ENCODE data around the gene KIF19. TPM values are rescaled to one million over a fixed set of nuclear protein-coding genes. Genes with fewer than 3 reads are reported as not detected.

The KIF19 gene
- total RNA-seq, 2 experiments from 2014 or later: 0.81 to 1.1 TPM

DNA sequence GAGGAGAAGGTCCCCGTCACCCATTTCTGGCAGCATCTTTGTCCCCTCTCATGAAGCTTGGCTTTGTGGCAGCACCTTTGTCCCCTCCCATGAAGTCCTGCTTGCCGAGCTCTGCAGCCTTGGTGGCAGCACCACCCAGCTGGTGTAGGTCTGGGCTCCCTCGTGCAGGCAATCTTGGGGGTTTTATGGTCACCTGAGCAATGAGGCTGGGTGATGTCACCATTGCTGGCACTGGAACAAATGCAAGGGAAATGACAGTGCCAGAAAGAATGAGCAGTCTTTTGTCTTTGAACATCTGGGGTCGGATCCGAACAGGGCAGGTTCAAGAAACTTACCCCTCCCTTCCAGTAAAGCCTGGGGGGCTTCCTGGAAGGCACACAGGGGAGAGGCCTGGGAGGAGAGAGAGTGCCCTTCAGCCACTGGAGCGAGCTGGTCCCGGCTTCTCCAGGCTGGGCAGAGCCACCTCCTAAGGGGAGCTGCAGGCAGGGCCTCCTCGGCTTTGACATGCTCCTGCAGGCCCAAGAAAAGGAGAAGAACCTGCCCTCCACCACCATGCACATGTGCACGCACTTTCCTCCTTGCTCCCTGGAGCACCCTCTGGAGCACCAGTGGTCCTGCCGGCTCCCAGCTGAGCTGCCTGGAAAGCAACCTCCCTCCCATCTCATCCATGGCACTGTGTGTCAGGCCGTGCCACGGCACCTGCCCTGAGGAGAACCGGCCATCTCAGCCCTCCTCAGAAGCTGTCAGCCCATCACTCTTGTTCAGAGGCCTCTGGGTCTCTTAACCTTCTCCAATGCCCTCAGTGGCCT is 19.6 kb downstream of the KIF19 start:
- H3K27ac Mint-ChIP-seq: no peak overlapping the region
- POLR2A ChIA-PET: no interaction called here

DNA sequence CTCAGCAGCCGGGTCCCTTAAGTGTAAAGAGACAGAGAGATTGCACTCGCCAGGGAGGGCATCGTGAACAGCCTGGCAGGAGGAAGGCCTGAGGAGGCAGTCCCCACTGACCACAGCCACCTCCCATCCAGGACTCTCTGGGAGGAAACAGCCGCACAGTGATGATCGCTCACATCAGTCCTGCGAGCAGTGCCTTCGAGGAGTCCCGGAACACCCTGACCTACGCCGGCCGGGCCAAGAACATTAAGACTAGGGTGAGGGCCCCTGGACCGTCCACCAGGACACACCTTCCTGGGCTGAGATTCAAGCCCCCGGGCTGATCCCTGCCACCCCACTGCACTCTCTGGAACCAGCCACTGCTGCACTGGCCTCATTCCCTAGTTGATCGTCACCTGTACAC is 21.6 kb downstream of the KIF19 start:
- no peaks in the 10 kb centered on the region for H3K9me3 Mint-ChIP-seq
- H3K27ac Mint-ChIP-seq: no peak overlapping the region
- ChIA-PET CTCF (no interaction called here), POLR2A (no interaction called here)
- DNase-seq (no peak), ATAC-seq (ENCODE audit: poor library complexity) (no peak)
- Histone ChIP-seq H3K9me3 (ENCODE audit: control insufficient read depth in 1 of 2, insufficient read depth in 1 of 2, low read length in 2 of 2) (peaks cover 0 to 4% of the 10 kb centered on the region in 2 experiments), H3K4me1 (ENCODE audit: insufficient read depth, low read length) (peaks cover 10% of the 10 kb centered on the region), H3K4me3 (ENCODE audit: low read length) (no peak overlapping the region), H3K27me3 (ENCODE audit: control insufficient read depth in 1 of 2, insufficient read depth in 2 of 2, low read length in 2 of 2) (peaks cover 10 to 14% of the 10 kb centered on the region in 2 experiments), H3K36me3 (ENCODE audit: insufficient read depth, low read length) (no peaks in the 10 kb centered on the region), H3K27ac (ENCODE audit: low read depth in 1 of 2, low read length in 2 of 2) (no peak overlapping the region)
- peaks cover 24% of the 10 kb centered on the region for H3K27me3 Mint-ChIP-seq
- H3K4me3 Mint-ChIP-seq: no peak overlapping the region
- no peaks in the 10 kb centered on the region for H3K4me1 Mint-ChIP-seq (ENCODE audit: low read depth)
- H3K36me3 Mint-ChIP-seq (ENCODE audit: low read depth): no peaks in the 10 kb centered on the region
- TF ChIP-seq CTCF (IDR thresholded peaks at IDR 0.05): no peak
- intact Hi-C loops (cut with DNase I, micrococcal nuclease): no loop called here

More for the DNA sequence above, 19.6 kb downstream of the KIF19 start:
- Histone ChIP-seq H3K4me1 (ENCODE audit: insufficient read depth, low read length) (no peaks in the 10 kb centered on the region), H3K36me3 (ENCODE audit: insufficient read depth, low read length) (no peaks in the 10 kb centered on the region), H3K9me3 (ENCODE audit: control insufficient read depth in 1 of 2, insufficient read depth in 1 of 2, low read length in 2 of 2) (no peaks in the 10 kb centered on the region), H3K27me3 (ENCODE audit: control insufficient read depth in 1 of 2, insufficient read depth in 2 of 2, low read length in 2 of 2) (no peaks in the 10 kb centered on the region), H3K4me3 (ENCODE audit: low read length) (no peak overlapping the region), H3K27ac (ENCODE audit: low read depth in 1 of 2, low read length in 2 of 2) (no peak overlapping the region)
- no peak for TF ChIP-seq CTCF (IDR thresholded peaks at IDR 0.05)
- ATAC-seq (ENCODE audit: poor library complexity) (no peak), DNase-seq (no peak)
- H3K4me1 Mint-ChIP-seq (ENCODE audit: low read depth): no peaks in the 10 kb centered on the region
- intact Hi-C loops (cut with DNase I, micrococcal nuclease): no loop called here
- peaks cover 16% of the 10 kb centered on the region for H3K27me3 Mint-ChIP-seq
- no peak overlapping the region for H3K4me3 Mint-ChIP-seq
- H3K9me3 Mint-ChIP-seq: no peaks in the 10 kb centered on the region
- CTCF ChIA-PET: no interaction called here
- H3K36me3 Mint-ChIP-seq (ENCODE audit: low read depth): no peaks in the 10 kb centered on the region

DNA sequence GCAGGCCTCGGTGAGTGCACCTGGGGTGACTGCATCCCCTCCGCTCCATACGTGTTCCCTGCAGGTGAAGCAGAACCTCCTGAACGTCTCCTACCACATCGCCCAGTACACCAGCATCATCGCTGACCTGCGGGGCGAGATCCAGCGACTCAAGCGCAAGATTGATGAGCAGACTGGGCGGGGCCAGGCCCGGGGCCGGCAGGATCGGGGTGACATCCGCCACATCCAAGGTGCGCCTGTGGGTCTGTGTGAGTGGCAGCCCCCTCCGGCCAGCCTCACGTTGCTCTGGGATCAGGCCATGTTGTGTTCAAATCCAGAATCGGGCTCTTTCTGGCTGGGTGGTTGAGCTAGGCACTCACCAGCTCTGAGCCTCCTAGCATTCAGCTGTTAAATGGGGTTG is 23.1 kb downstream of the KIF19 start:
- Histone ChIP-seq H3K4me3 (ENCODE audit: low read length) (no peak overlapping the region), H3K27me3 (ENCODE audit: control insufficient read depth in 1 of 2, insufficient read depth in 2 of 2, low read length in 2 of 2) (peaks cover 19 to 29% of the 10 kb centered on the region in 2 experiments), H3K4me1 (ENCODE audit: insufficient read depth, low read length) (peaks cover 13% of the 10 kb centered on the region), H3K27ac (ENCODE audit: low read depth in 1 of 2, low read length in 2 of 2) (no peak overlapping the region), H3K36me3 (ENCODE audit: insufficient read depth, low read length) (no peaks in the 10 kb centered on the region), H3K9me3 (ENCODE audit: control insufficient read depth in 1 of 2, insufficient read depth in 1 of 2, low read length in 2 of 2) (peaks cover 0 to 4% of the 10 kb centered on the region in 2 experiments)
- Mint-ChIP-seq H3K9me3 (no peaks in the 10 kb centered on the region), H3K36me3 (ENCODE audit: low read depth) (no peaks in the 10 kb centered on the region), H3K4me1 (ENCODE audit: low read depth) (no peaks in the 10 kb centered on the region), H3K27me3 (peaks cover 38% of the 10 kb centered on the region), H3K27ac (no peak overlapping the region), H3K4me3 (no peak overlapping the region)
- ChIA-PET CTCF (no interaction called here), POLR2A (no interaction called here)
- TF ChIP-seq CTCF (IDR thresholded peaks at IDR 0.05): no peak
- intact Hi-C loops (cut with DNase I, micrococcal nuclease): no loop called here
- DNase-seq: no peak
- ATAC-seq (ENCODE audit: poor library complexity): no peak
